Stimulated activated CD4-positive, alpha-beta T cell treated with anti-CD3 and anti-CD28 coated beads, Interleukin-12 subunit alpha, Interleukin-12 subunit beta, amount 100 ng/mL, for 24 hours (primary cell): Measurements from ENCODE around the gene B4GALNT4.
"Not testable (repeated sequence)": the region's sequence is repeated elsewhere in the genome, so short reads cannot be mapped to it uniquely, and the experiment has no call there.

ENCODE experiments used
- DNase-seq, 2 experiments: peaks; one replicate each; pipeline ENCODE4 v3.0.0-alpha.2; 2020; ENCODE audit warnings: low read depth in 2 of 2

B4GALNT4 gene

DNA sequence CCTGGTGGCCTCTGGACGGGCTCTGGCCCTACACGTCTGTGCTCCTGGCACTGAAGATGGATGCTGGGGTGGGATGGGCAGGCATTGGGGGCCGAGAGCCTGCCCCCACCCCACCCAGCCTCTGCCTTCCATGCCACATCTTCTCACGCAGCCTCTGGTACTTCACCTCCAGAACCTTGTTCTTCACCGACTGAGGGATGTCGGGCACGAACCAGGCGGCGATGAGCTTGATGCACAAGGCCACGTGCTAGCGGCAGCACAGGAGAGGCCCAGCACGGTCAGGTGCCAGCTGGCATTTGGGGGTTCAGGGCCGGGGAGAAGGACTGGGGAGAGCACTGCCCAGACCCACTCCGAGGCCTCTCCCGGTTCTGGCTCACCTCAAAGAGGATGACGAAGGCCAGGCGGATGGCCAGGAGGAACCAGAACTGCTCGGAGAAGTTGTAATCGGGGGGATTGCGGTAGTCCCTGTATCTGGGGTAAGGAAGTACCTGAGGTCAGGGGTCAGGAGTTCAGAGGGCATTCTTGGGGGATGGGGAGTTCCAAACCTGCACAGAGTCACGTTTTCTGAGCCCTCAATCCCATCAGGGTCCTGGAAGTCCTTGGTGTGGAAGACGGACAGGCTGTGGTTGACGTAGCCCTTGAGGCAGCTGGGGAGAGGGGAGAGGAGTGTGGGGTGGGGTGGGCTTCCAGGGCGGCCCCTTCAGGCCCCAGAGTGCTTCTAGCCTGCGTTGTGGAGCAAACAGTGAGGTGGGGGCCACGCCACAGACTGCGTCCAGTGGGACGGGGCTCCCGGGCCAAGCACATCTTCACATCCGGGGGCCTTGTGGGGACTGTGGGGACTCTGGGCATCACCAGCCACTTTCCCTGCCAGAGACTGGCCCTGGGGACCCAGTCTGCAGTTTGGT, 49.3 kb downstream of the B4GALNT4 start:
- DNase-seq, result no peak

DNA sequence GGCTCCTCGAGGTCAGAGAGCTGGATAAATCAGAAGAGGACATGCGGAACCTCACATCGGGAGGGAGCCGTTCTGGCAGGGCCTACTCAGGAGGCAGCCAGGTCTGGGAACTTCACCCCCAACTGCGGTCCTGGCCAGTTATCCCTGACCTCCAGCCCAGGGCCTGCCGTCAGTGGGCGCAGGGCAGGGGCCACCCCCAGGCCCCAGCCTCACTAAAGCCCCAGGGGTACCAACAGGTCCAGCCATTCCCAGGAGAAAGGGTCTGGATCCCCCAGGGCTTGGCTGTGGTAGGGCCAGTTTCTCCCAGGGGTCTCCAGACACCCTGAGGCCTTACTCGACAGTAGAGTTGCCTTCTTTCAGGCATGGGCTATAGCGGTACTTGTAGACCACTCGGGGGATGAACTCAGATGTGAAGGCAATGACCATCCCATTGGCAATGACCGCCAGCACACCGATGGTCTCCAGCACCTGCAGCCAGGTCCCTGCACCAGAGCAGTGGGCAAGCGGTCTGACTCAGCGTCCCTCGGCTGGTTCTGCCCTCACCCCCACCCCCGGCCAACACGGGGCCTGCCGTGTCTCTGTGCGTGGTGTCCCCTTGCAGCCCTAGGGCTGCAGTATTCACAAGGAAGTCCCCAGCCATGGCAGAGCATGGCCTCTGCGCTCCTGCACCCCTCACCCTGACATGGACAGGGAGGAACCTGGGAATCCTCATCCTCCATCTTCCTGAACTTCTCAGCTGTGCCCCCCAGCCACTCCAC, 50.1 kb downstream of the B4GALNT4 start:
- DNase-seq, result no peak

DNA sequence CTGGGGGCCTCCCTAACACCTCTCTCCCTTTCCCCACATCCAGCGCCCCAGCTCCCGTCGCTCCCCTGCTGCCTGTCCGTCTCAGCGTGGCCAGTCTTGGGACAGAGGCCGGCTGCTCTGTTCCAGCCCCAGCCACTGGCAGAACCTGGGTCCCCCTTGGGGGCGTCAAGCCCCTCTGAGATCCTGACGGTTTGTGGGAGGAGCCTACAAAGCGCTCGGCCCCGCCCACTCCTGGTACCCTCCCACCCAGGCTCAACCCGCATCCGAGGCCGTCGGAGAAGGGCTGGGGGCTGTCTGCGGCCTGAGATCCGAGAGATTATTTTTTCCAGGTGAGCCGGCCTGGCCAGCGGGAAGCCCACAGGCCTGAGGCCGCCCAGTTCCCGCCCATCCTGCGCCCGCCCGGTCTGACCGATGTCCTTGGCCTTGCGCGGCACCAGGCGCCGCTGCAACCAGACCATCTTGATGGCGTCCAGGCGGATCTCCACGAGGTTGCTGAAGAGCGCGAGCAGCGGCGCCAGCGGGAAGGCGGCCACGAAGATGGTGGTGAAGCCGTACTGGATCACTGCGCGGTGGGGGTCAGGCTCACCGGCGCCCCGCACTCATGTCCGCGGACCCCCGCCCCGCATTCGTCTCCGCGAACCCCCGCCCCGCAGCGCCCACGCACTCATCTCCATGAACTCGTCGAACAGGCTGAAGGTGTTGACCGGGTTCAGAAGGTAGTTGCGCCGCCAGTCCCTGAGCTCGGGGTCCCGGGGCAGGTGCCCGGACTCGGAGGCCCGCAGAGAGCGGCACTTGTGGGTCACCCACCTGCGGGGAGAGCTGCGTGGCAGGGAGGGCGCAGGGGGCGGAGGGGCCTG, 51.0 kb downstream of the B4GALNT4 start:
- no peak for DNase-seq

DNA sequence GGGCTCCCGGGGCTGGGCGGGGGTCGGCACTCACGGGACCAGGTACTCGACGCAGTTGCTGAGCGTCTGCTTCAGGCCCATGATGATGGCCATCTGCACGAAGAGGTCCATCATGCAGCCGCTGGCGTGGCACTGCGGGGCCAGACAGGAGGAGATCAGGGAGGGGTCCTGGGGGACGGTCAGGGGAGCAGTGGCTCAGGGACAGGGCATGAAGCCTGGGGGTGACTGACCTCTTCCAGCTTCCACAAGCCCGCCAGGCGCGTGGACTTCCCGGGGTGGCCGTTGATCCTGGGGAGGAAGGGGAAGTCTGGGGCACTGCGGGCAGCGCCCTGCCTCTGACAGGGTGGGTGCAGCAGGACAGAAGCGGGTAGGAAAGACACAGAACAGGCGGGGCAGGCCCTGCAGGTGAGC, 51.6 kb downstream of the B4GALNT4 start:
- DNase-seq, result no peak

DNA sequence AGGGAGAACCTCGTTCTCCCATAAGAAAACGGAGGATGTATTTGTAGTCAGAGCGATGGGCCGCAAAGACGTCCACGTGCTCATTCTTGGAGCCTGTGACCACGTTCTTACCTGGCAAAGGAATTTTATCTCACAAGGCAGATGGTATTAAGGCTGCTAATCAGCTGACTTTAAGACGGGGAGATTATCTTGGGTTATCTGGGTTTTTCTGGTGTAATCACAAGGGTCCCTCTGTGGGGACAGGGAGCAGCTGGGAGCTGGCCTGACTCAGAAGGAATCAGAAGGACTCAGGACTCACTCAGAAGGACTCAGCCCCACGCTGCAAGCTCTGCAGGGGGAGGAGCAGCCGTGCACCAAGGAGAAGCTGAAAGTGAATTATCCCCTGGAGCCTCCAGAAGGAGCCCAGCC, 53.0 kb downstream of the B4GALNT4 start:
- DNase-seq, result no peak

DNA sequence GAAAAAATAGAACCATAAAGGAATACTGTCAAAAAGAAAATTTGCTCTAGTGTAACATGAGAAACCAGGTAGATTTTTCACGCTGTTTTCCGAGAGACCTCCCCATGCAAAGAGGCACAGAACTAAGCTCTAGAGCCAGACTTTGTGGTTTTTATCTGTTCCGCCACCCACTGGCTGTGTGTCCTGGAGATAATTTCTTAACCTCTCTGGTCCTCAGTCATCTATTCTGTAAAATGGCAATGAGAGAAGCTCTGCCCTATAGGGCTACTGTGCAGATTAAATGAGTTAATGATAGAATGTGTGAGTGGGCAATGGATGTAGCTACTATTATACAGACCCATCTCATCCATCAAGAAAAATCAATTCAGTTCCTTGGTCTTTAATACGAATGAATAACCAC, 54.9 kb downstream of the B4GALNT4 start:
- no peak for DNase-seq

DNA sequence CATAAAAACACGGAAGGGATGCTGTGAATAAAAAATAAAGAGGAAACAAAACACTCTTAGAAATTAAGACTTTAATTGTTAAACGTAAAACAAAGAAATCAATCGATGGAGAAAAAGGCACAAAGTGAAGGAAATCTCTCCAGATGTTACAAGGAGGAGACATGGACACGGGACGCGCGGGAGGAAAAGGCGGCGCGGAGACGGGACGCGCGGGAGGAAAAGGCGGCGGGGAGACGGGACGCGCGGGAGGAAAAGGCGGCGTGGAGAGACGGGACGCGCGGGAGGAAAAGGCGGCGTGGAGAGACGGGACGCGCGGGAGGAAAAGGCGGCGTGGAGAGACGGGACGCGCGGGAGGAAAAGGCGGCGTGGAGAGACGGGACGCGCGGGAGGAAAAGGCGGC, 55.5 kb downstream of the B4GALNT4 start:
- not testable (repeated sequence) for DNase-seq

DNA sequence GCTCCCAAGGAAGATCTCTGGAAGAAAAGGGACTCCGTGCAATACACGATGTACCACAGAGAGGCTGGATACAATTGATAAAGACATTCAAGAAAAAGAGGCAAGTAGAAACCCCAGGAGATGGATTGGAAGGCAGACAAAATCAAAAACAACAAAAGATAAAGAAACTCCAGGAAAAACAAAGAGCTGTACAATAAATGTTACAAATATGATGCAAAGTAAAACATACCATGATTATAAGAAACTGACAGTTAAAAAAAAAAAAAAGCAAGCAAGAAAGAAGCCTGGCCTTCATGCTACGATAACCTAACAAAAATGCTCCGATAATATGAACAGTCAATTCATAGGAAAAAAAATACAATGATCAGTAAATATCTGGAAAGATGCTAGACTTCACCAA, 56.0 kb downstream of the B4GALNT4 start:
- no peak for DNase-seq

DNA sequence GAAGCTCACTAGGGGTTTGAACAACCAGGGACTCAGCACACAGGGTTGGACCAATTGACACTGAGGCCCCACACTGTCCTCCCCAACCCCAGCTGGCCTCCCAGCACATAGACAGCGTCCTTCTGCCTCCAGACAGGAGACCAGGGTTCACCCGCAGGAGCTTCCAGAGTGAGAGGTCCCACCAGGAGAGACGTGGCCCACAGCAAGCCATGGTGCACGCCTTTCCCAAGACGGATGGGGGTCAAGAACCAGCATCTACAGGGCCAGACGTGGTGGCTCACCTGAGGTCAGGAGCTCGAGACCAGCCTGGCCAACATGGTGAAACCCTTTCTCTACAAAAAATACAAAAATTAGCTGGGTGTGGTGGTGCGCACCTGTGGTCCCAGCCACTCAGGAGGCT, 57.6 kb downstream of the B4GALNT4 start:
- DNase-seq, result no peak

DNA sequence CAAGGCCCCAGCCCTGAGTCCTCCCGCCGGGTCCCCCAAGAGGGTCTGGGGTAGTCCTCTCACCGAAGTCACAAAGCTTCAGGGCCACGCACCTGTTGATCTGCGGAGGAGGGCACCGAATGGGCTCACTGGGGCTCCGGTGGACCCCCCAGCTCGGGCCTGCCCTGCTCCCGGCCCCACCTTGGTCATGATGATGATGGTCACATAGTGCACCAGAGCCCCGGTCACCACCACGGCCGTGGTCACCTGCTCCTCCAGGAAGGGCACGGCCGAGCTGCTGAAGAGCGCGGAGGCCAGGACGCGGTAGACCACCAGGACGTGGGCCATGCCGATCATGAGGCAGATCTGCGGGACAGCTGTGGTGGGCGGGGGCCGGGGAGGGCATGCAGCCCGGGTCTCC, 59.0 kb downstream of the B4GALNT4 start:
- no peak for DNase-seq

DNA sequence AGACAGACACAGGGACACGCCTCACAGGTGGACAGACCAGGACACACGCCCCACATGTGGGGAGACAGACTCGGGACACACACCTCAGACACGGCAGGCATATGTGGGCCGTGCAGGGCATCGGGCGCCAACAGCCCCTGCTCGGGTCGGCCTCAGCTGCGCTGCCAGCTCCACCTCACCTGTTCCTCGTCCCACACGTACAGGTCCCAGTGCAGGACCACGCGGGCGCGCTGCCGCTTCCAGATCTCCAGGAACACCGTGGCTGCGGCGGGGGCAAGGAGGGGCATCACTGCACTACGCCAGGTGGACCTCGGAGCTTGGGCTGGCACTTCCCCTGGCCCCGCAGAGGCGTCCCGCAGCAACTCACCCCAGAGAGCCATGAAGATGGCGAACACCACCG, 60.1 kb downstream of the B4GALNT4 start:
- no peak for DNase-seq

DNA sequence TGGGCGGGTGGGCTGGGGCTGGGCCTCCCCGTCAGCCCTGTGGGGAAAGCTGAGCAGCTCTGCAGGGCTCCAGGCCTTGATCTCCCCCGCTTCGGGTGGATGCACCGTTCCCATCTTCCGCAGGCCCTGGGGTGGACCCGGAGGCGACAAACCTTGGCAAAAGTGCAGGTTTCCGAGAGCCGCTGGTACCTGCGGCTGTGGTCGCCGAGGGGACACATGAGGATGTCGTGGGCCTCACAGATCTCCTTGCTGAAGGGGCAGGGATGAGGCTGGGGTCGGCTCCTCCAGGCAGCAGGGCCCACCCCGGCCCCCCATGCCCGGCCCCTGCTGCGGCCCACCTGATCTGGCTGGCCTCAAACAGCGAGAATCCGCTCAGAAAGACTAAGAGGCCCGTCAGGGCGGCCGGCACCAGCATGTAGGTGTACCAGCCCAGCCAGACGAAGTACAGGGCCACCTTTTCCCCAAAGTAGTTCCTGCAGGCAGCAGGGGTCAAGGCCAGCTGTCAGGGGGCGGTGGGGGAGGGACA, 60.7 kb downstream of the B4GALNT4 start:
- DNase-seq, result no peak
